Stimulated activated CD8-positive, alpha-beta memory T cell treated with anti-CD3 and anti-CD28 coated beads, Interleukin-4, amount 100 ng/mL, for 48 hours (primary cell): ENCODE results near the gene PDK2.
A peak's percentile ranks its signal among the peaks of the same experiment; 100 is the strongest.

Source experiments
- DNase-seq: peaks from one replicate; pipeline ENCODE4 v3.0.0-alpha.2; 2020

PDK2 gene

DNA sequence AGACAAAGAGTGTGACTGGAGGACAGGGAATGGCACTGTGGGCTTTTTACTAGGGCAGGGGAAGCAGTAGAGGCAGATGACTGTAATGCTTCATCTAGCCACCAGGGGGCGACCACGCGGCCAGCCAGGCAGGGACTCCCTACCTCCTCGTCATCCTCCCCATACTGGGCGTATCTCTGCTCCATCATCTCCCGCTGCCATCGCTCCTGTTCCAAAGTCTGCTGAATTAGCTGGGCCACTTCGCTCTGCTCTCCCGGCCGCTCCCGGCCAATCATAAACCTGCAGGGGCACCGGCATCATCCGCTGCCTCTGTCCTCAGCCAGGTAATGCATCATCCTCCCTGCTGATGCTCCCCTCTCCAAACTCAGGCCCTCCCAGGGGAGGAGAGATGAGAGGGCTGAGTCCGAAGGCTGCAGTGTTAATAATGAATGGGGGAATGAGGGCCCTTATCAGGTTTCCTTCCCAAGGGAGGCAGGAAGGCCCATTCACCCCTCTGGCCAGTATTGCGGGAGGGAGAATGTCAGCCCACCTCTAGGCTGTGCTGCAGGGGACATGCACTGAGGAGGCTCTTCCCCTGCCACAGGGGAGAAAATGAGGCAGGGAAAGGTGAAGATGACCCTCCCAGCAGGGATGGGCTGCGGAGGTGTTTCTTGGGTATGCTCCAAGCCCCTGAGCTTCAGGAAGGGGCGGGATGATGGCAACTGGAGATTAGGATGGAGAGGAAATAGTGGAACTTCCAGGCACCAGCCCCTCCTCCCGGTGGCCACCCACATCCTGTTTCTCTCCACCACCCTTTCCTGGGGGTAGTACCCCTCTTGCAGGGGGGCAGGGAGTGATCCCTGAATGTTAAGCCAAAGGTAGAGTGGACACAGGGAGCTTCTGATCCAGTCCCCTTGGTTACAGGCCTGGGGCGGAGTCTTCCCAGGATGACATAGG lies 45.1 kb downstream of the PDK2 start:
- DNase-seq = peak; percentile 89

DNA sequence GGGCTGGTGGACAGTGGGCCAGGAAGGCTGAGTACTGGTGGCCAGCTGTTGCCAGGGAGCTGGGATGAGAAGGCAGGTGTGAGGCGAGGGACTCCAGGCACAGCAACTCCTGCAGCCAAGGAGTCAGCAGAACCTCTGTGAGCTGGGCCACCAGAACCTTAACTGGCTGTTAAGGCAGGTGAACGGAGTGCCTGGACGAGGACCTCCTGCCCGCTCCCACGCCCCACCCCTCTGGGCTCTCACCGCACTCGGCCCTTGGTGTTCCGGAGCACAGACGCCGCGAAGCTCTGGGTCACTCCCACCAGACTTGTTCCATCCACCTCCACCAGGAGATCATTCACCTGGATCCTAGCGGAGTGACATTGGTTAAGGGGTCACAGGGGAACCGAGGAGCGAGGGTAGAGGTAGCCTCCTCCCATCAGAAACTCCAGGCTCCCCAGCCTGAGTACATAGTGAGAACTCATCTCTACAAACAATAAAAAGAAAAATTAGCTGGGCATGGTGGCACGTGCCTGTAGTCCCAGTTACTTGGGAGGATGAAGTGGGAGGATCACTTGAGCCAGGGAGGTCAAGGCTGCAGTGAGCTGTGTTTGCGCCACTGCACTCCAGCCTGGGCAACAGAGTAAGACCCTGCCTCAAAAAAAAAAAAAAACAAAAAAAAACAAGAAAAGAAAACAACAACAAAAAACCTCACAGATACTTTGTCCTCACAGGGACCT lies 46.0 kb downstream of the PDK2 start:
- DNase-seq = no peak

DNA sequence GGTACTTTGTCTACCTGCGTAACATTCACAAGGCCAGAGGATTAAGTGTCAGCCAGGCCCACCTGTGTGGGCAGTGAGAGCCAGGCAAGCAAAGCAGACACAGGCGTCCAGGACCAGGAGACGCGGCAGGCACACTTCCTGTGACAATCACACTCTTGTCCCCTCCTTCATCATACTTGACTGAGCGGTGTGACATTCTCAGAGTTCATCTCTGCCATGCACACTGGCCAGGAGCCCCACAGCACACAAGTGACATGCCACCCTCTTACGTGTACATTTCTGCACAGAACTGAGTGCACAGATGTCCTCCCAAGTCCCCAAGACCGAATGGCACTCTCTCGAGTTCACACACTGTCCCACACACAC lies 46.6 kb downstream of the PDK2 start:
- no peak for DNase-seq

DNA sequence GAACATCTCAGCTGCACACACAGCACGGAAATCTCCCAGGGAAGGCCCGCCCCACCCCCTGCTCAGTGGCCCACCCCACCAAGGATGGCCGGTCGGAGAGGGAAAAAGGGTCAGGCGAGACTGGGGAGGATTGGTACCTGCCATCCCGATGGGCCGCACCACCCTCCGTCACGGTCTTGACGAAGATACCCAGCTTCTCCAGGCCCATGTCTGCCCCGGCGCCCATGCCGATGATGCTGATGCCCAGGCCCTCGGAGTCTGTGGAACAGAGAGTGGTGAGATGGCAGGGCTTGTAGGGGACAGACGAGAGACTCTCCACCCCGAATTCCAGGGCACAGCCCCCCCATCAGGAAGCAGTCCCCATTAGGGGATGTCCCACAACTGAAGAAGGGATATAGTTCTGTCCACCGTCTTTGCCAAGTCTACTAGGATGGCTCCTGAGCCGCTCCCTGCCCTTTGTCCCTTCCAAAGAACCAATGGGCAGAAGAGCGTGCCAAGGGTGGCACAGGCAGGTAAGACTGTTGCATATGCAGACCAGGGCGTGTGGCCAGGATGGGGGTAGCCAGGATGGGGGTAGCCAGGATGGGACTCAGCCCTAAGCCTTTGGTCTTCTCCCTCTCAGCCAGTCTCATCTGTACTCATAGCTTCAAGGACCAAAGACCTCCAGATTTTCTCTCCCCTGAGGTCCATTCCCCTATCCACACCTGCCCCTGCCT lies 48.5 kb downstream of the PDK2 start:
- DNase-seq = no peak

DNA sequence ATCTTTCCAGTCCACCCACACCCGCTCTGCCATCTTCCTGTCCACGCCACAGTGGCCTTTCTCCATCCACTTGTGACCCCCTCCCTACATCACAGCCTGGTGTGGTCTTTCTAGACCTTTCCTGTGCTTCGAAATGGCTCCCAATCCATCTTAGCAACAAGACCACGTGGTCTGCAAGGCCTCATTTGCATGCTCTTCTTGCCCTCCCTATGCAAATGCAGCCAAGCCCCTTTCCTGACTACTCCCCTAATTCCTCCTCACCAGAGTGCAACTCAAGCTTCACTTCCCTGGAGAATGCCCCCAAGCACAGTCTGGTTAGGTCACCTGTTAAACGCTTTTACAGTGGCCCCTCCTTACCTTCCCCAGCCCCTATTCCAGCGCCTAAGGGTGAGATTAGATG lies 49.2 kb downstream of the PDK2 start:
- no peak for DNase-seq

DNA sequence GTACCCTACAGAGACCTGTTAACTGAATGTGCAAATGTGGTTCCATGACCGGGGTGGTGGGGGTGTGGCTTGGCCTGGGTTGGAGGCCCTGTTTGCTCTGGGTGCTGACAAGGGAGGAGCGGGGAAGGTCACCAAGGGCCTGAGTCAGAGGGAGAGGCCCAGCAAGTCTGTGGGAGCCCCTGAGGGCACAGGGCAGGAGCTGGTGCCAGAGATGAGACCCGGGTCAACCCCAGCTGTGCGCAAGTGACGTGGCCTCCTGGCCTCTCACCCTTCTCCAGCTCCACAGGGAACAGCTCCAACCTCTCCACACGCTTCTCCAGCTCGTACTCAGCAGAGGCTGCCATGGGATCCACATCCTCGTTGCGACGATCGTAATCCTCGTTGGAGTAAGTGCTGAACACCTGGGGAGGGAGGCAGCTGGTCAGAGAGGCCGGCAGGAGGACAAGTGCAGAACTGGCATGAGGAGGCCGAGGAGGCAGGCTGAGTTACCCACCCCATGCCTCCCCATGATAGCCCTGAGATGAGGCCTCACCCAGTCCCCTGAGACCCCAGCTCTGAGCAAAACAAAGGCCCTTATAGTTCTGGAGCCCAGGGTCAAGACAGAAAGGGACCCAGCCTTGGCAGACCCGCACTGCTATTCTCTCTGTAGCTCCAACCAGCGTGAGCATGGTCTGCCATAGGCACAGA lies 49.8 kb downstream of the PDK2 start:
- peak; percentile 57 for DNase-seq

DNA sequence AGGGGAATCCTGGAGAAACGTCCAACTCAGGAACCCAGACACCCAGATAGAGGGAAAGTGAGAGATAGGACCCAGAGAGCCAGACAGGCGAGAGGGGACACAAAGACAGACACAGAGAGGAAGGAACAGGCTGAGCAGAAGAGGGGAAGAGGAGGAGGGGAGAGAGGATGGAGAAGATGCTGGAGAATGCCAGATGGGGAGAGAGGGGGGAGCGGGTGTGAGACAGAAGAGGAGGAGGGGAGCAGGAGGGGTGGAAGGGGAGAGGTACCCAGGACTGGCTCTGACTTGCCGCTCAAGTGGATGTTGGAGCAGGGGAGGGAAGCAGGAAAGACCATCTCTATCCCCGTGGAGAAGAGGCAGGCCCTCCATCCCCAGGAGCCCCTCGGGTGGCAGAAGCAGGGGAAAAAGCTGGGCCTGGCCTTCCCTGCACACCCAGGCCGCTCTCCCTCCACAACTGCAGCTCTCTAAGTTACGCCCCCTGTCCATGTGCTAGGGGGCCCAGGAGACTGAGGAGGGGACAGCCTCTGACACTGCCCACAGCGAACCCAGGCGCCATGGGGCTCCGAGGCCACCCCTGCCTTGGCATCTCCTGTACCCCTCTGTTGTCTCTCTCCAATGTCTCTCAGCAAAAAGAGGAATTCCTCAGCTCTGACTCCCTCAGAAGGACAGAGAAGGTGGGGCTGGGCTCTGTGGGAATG lies 50.5 kb downstream of the PDK2 start:
- no peak for DNase-seq

DNA sequence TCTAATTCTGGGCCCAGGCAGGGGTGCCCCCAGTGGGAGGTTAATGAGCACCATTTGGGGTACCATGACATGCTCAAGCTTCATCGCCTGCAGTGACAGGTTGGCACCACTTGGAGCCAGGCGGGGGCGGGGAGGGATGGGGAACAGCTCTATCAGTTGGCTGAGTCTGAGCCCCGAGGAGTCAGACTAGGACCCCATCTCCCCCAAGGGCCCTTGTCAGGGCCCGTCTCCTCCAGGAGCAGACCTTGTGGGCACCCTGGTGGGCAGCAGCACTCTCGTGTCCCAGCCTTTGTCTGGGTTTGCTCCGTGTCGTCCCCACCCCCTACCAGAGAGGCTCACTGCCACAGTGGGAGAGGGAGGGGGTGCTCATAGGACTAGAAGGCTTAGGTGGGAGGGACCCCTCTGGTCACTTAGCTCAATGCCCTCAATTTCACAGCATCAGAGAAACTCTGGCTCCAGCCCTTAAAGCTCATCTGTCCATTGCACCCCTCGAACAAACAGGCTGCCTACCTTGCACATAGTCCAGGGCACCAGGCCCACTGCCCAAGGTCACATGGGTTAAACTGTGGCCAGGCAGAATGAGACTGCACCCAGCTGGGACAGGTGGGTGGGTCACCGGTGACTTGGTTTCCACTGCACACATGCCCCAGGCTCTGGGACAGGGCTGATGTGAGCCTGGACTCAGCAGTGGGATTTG lies 51.2 kb downstream of the PDK2 start:
- DNase-seq = no peak

DNA sequence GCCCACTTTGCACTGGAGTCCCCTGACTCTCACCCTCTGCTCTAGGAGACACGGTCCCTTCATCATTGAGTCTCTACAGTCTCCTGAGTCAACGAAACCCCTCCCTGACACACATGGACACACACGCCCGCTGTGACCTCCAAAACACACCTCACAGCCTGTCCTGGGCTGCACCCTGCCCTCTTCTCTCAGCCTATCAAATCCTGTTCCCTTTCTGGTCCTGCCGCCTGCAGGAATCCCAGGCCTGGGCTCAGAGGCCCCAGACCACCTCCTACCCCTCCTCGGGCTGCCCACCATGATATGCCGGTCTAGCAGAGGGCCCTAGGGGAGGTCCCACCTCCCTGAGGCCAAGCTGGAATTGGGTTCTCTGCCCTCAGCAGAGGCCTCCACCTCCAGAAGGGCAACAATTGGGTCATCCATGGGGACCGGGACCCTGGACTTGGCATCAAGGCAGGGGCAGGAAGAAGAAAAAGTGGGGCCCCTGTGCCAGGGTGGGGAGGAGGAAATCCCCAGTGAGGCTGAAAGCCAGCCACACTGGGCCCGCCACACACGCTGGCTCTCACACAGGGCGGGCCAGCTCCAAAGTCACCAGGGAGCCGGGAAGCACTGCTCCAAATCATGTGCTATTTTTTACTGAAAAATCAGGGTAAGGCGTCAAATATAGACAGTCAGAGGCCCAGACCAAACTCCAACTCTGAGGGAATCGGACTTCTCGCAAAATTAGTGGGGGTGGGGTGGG lies 51.9 kb downstream of the PDK2 start:
- DNase-seq = no peak

DNA sequence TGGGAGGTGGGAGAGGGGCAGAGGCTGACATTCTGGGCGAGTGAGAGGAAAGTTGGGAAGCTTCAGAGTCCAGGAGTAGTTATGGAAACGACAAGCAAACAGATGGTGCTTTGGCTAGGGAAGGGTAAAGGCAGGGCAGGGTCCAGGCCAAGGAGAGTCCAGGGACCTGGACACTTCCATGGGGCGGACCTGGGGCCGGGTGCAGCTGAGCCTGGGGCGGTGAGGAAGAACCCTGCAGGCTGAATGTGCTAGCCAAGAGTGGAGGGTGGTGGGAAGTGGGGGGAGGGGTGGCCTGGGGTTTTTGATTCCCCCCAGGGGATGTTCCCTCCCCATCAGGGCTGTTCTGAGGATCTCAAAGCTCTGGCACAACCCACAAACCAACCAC lies 52.7 kb downstream of the PDK2 start:
- DNase-seq = no peak

DNA sequence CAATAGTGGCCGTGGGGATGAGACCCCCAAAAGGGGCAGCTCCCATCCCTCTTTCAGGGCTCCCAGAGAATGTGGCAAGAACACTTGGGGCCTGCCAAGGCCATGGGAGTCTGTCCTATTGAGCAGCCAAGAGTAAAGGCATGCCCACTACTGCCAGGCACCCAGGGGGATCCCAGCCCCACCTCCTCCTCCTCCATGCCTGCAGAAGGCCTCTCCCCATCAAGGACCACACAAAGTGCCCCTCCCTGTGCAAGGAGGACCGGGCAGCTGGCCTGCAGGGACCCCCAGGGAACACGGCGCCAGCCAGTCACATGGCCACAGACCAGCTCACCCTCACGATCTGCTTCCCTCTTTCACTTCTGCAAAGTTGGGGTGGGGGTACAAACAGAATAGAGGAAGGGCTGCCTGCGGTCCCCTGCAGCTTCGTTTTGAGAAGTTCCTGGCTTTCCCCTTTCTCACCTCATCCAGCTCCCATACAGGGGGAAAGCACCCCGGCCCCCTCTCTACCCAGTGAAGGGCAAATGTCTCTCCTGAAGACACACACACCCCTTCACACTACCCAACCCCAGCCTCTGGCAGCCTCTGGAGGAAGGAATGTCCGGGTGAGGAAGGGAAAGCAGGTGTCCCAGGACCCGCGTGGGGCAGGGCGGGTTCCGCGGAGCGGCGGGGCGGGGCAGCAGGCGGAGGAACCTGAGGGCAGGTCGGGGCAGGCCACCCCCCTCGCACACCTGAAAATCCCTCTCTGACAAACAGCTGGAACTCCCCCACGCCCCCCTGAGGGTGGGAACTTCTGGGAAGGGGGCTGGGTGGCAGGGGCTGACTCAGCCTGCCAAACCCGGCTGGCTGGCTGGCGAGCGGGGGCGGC lies 53.3 kb downstream of the PDK2 start:
- DNase-seq = peak; percentile 87

DNA sequence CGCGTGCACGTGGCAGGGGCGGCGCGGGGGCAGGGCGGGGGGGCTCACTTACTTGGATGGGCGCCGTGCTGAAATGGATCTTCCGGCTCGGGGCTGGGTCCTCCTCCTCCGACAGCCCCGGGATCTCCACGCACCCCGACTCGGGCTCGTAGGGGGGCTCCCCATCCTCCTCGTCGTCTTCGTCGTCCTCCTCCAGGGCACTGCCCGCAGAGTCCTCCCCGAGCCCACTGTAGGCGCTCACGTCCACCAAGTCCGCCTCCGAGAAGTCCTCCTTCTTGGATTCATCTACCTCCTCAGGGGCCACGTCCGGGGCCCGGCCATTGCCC lies 53.9 kb downstream of the PDK2 start:
- DNase-seq = no peak

DNA sequence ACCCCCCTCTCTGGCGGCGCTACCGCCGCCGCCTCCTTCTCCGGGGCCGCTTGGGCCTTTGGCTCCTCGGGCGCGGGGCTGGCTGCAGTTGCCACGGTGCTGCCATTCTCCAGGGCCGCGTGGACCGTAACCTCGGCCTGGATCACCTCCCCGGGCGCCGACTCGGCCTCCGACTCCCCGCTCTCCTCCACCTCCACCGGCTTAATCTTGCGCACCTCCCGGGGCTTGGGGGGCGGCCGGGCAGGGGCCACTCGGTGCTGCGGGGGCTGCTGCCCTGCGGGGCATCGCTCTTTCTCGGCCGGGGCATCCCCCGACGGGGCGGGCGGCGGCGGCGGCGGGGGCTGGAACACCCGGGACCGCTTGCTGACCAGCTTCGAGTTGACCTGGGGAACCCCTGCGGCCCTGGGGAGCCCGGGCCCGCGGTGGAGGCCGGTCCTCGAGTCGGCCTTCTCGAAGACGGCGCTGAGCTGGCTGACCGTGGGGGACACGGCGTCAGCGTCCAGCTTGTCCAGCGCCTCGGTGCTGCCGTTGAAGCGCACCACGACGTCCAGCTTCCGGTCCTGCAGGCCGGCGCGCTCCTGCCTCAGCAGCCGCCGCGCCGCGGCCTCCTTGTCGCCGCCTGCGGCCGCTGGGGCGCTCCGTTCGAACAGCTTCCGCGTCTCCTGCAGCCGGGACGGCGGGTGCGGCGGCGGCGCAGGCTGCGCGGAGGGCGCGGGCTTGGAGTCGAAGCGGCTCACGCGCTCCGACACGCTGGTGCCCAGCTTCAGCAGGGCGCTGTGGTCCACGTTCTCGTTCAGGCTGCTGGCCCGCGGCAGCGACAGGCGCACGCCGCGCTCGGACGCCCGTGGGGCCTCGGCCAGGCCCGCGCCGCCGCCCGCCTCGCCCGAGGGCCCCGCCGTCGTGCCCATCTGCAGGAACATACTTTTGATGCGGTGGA lies 54.5 kb downstream of the PDK2 start:
- DNase-seq = peak; percentile 65

DNA sequence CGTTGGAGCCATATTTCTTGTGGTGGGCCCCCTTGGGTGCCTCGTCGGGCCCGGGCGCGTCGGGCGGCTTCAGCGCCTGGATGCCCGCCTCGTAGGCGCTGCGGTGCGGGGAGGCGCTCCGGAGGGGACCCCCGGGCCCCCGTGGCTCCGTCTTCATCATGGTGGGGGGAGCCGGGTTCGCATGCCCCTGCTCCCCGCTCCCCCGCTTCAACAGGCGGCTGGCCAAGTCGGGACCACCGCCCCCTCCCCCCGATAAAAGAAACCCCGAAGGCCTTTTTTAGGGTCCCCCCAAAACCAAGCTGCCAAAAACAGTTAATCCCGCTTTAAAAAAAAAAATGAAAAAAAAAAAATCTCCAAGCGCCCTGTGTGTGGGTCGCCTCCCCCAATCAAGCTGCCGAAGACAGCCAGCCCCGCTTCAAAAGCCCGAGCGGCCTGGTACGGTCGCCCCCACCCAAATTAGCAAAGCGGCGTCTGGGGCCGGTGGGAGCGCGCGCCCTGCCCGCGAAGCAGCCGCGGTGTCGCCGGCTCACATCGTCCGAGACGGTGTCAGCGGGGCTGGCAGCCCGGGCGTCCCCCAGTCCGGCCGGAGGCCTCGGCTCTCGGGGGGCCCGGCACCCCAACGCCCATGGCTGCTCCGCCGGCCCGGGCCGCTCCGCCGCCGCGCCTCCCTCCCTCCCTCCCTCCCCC lies 55.3 kb downstream of the PDK2 start, which contains the start of gene PPP1R9B:
PPP1R9B (minus strand) TSS at position 324 of the 687 bp plus-strand sequence; CDS start at position 160, 164 bp downstream.
- no peak for DNase-seq

DNA sequence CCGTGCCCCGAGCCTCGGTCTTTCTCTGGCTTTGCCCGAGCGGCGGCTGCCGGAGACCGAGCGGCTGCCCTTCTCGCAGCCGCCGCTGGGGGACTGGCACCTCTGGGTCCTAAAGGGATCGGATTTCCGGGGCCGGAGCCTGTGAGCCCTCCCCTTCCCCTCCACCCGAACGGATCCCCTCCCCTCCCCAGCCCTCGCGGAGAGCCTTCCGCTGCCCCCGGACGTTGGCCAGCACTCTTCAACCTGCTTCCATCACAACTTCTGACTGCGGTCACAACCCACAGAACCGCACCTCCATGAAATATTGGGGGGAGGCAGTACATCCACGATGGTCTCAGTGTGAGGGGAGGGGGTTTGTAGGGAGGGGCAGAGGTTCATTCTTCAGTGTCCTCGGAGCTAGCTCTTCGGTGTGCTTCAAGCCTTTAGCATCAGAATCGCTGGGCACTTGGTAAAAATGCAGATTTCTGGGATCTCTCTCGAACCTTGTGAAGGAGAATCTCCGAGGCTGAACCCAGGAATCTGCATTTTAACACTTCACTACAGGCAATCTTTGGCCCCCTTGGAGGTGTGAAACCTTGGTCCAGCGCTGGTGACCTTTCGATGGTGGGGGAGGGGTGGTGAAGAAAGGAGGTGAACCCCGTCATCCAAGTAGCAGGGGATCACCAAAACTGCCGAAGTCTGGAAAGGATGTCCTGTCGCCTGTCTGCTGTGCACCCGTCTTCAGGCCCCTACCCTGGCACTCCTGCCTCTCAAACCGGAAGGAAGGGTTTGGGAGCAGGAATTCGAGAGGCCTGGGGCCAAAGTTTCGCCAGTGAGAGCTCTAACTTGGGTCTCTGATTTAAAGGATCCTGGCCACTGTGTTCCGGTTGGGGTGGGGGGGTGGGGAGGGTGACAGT lies 56.1 kb downstream of the PDK2 start:
- peak; percentile 92 for DNase-seq

DNA sequence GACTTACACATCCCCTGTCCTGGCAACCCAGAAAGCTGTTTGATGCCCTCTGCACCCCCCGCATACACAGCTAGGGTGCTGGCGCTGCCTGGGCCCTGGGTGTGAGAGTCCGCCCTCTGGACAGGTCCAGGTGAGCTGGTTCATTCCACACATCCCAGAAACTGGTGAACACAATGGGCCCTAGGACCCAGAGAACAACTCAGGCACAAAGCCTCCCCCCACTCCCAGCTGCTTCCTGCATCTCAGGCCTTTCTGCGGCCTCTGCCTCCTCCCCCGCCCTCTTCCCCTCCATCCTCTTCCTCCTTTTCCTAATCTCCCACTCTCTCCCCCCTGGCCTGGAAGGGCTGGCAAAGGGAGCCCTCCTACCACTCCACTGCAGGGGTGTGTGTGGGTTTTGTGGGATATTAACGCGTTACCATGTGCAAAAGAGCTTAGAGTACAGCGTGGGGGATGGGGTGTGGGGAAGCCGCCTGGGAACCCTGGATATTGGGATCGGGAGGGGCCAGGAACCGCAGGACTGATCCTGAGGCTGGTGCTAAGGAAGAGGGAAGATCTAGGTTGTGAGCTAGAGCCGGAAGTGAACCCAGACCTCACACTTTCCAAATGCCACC lies 56.9 kb downstream of the PDK2 start:
- DNase-seq = peak; percentile 72

DNA sequence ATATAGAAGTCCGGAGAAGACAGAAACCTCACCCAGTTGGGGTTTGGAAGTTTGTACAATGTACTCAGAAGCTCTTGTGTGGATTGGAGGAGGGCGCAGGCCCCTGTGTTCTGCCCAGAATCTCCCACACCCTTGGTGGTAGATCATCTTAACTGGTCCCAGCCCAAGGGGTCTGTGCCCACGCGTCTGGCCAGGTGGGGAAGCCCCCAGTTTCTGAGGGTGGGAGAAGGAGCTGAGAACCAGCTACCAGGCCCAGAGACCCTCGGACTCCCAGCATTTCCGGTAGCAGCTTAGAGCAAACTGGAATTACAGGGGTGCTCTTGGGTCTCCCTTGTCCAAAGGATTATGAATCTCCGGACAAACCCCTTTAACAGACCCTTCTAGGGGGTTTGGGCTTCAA lies 57.6 kb downstream of the PDK2 start:
- no peak for DNase-seq
